Measurements from ENCODE around the gene ANKDD1B.

- no peak for TF ChIP-seq CTCF (IDR thresholded peaks at IDR 0.05; ENCODE audit: low read depth, low read length)
- TF ChIP-seq MYC (IDR thresholded peaks at IDR 0.05; ENCODE audit: low read depth, low read length): no peak
Measured at GRCh38 chr5:75678155-75678554, 66.9 kb downstream of the ANKDD1B start.

Measured in NB4 (cell line).